Stimulated activated CD4-positive, alpha-beta T cell treated with anti-CD3 and anti-CD28 coated beads, Interleukin-2, amount 100 ng/mL, for 48 hours (primary cell): ENCODE results near the gene MEF2C.
"Not testable (repeated sequence)": the region's sequence is repeated elsewhere in the genome, so short reads cannot be mapped to it uniquely, and the experiment has no call there.

Experiments
- DNase-seq, 2 donors: peaks; one replicate each; pipeline ENCODE4 v3.0.0-alpha.2; 2020

The MEF2C gene

DNA sequence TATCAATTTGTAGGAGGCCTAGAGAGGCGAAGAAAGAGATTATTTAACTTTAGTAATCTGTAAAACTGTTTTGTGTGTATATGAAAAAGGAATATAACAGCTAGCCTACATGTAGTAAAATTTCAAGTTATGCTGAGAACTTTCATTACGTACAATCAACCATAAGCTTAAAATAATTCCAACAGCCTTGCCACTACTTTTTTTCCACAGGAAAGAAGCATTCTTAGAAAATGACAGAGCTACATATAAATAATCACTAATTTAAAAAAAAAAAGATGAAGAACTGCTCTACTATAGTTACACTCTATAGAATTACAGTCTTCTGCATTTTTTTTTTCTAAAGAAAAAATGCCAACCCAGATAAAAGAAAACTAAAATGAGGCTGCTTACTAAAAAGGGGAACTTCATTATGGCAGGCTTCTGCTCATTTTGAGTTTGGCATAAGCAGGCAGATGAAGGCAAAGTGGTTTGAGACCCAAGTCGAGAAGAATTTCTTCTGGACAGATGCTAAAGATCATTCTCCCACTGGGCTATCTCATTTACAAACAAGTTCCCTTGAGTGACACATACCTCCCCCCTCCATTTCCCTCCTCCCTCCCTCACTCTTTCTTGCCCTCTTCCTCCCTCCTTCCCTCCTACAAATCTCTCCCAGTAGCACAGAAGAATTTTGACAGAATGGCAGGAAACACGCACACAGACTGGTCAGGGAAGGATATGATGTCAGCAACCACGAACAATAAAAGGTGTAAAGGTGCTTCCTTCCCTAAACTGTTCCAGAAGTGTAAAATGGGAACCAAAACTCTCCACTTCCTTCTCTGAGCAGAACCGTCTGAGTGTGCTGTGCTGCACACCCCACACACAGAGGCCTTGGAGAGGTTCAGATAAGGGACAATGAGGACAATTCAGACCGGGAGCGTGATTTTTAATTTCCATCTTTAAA is 56.1 kb downstream of the MEF2C start:
- DNase-seq: no peak

DNA sequence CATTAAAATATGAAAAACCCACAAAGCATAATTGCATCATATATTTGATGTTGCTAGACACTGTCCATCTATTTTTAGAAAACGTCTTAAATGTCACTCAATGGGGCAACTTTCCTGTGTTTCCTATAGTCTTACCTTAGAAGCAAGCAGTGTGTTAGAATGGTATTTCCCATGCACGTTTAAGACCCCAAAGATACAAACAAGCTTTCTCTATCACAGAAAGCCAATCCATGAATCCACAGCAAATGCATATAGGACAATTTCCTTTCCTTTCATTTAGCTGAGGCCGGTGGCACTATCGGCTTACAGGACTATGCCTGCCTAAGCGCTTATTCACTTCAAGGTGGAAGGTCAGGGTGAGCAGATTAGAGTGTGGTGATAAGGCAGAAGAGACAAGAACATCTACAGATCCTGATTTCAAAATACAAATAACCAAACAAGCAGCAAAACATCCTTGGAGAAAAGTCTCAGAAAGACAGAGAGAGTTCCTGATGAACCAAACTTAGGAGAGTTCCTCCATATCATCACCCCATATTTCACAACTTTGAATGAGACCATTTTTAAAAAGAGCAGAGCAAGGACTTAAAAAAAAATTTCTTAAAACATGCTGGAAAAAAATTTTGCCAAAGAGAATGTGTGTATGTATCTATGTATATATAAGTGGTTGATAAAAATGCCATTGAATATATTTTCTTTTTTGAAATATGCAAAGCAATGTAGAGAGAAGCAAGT is 57.2 kb downstream of the MEF2C start:
- no peak for DNase-seq

DNA sequence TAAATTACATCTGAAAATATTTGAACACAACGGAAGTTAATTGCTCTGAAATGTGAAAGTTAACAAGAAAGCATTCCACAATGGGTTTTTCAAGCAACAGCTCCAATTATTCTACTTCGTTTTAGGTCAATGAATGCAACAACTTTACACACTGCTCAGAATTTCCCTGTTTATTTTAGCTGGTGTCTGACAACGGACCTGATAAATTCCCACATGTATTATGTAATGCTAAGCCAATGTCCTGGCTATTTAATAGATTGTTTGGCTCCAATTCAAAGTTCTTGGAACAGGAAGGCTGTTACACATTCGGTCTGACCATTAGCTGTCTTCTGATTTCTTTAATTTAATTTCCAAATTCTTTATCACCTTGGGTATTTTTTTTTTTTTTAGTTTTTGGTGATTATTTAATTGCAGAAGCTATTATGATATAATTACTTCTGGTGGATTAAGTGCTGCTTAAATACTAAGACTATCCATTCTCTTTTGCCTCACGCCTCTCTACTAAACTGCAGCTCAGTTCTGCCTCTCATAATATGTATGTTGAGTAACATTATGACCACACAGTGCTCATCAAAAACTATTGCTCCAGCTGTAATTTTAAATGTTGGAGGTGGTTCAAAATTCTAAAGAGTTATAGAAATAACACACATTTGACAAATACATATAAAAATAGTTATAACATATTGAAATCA is 57.9 kb downstream of the MEF2C start:
- no peak for DNase-seq

DNA sequence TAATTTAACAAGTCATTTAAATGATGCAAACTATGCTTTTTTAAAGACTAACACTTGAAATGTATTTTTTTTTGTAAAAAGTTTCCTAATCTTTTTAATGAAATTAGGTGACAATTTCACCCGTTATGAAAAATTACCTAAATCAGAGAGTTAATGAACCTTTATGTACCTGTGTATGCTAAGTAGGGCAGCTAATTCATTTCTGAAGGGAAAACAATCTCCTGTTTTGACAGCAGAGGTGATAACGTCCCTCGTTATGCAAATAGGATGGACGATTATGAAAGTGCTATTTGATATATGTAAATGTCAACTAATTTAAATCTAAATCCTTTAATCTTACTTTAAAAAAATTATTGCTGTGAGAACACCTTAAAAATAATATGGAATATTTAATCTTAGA is 58.8 kb downstream of the MEF2C start:
- no peak for DNase-seq

DNA sequence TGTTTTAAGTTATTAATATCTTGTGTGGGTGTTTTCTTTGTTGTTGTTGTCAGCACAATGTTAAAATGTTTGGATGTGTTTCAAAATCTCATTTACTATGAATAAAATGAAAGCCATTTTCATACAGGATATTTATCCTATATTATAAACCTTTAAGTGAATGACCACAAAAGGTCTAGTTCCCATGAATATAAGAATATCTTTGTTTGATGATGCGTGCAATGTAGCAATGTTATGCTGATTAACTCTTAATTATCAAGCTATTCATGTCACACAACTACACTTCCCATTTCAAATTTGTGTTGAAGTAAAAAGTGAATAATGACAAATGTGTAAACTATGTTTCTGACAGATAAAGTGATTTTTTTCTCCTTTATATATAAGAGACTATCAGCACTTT is 59.8 kb downstream of the MEF2C start:
- no peak for DNase-seq

DNA sequence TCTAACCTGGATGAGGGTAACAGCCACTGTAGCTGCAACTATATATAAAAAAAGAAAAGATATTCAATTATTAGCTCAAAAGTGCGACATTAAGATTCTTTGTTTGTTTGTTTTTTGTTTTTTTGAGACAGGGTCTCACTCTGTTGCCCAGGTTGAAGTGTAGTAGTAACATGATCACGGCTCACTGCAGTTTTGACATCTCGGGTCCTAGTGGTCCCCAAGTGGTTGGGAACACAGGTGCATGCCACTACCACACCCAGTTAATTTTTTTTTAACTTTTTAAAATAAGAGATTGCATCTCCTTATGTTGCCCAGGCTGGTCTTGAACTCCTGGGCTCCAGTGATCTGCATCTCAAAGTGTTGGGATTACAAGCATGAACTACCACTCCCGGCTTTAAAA is 61.8 kb downstream of the MEF2C start:
- no peak for DNase-seq

DNA sequence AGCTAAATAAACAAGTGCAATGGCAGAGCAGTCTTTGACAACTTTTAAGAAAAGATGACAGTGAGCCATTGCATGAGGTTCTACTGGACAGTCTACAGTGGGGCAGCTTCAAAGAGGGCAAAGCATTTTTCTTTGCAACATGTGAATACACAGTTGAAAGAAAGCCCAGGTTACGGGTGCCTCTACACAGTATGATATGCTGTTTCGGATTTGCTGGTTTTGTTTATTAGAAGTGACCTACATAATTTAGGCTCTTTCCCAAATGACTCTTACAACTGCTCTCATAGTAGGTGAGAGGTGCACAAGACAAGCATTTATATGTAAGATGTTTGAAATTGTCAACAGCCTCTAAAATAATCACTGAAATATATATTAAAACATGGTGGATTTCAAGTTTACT is 62.4 kb downstream of the MEF2C start:
- no peak for DNase-seq

DNA sequence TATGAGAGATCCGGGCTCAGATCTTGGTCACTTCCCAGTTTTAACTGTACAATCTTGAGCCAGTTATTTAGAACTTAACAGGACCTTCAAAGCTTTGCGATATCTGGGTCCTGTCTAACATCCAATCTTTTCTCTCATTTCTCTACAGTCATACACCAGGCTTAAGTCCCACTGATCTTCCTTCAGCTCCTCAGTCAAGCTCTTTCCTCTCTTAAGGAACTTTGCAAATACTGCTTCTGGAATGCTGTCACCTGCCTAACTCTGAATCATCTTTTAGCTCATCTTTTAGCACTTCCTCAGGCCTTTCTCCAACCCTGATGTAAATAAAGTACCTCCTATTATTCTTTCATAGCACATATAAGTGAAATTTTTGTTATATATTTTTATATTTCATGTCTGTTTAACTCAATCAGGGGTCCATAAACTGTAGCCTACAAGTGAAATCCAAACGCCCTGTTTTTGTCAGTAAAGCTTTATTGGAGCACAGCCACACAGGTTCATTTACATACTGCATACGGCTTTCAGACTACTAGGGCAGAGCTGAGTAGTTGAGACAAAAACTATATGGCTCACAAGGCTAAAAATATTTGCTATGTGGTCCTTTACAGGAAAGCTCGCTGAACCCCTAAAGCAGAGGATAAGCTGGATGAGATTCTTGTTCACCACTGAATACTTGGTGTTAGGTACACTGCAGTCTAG is 63.5 kb downstream of the MEF2C start:
- no peak for DNase-seq

DNA sequence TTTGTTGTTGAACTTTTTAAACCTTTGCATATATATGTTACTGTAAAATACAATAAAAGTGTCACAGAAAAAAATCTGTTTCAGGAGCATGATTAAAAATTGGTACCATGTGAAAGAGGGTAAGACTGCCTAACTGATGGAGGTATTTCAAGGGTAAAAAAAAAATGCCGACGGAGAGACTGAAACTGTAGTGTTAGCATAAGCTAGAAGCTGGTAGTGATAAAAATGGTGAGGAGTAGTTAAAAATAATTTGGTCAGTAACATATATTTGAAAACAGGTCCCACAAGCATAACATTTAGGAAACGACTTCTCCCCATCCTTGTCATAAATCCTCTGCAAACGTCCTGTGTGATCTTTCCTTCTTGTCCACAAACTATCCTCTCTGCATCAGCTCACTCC is 64.7 kb downstream of the MEF2C start:
- DNase-seq: no peak

DNA sequence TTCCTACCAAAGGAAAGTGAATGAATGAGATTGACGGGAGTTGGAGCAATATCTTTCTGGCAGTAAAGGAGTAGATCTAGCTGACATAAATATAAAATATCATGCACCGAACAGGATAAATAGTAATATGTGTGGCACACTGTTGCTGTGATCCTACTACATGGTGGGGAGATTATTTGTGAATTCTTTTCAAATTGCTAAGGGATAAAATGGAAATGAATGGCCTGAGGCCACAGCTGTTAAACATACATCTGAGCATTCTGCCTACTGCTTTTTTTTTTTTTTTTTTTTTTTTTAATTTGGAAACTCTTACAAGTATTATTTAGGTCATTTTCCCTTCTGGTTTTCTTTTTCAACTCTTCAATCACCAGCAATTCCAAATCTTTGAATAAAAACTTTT is 66.8 kb downstream of the MEF2C start:
- no peak for DNase-seq

DNA sequence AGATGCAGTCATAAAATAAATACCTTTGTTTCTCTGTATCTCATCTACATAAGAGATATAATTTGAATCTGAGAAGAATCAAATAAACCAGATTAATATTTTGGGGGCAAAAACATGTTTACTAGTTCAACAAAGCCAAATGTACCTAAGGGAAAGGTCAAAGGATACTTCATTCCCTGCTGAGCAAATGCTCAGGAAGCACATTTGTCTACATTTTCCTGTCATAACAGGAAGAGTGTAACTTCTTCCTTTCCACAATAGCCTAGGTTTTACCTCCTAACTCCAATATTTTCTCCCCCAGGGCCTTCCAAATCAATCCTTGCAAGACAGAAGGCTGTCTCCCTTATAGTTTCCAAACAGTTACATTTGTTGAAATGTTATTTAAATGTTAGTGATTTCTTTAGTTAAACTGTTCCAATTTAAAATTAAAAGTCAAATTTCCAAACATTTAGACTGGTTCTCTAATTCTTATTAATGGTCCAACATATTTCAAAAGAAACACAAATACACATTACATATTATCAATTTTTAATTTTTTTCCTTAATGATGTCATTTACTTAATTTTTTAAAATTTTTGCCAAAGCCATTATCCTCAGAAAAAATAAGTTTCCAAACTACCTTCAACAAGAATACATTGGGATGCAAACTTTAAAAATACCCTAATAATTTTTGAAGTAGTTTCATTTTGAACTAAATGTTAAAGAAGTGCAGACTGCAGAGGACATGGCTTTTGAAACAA is 67.8 kb downstream of the MEF2C start:
- no peak for DNase-seq

DNA sequence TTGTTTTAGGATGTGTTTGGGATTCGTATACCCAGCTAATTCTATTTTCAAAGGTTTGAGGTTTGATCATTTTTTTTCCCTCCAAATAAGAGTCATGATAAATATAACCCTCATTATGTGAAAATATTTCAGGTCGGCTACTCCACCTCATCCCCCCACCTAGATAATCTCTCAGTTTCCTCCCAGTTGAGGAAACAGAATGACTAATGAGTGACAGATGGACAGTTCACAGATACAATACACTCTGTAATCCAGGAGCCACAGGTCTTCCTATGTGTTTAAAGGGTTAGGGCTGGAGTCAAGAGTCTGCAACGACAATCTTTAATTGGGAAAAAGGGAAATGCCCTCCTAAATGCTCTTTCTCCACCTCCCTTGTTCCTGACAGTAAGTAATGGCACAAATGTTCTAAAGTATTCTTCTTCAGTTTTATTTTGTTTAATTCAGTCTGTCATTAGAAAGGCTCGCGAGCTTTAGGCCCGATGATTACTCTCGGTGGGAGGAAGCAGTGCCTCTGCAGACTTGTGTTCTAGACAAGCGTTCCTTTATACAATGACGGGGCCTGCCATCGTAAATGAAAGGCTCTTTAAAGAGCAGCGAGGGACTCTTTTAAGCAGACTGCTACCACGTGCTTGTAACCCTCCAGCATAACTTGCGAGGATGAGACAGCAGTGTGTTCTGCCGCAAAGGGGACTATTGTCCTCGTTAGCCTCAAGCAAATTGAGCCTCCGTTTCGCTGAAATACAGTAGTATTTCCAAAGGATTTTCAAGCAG is 69.0 kb downstream of the MEF2C start:
- DNase-seq: no peak

DNA sequence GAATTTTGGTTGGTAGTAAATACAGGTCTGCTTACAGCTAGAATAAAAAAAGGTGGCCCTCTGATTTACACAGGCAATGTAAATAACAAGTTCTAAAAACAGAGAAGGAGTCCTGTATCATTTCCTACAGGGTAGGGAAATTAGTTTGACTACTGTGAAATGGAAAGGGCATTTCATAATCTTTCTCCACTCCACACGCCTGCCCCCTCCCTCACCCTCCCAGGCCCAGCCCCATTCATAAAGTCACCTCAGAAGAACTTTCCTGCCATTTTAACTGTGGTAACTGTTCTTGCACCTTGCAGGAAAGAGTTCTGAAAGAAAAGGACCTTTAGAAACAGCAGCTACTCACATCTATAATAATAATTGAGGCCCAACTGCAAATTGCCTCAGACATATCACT is 69.7 kb downstream of the MEF2C start:
- no peak for DNase-seq

DNA sequence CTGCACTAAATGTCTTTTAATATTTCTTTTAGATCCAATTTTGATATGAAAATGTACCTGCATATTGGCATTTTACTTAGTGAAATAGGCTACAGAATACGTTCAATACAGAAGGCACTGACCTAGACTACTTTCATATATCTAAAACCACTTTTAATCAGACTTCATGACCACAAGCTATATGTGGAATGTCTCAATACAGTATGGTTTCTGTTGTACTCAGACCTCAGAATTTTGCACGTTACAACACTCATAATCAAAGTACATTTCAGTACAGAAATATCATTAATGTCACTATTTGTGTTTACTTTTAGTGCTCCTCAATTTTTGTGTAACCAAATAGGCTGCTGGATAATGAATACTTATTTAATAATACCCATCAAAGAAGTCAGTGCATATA is 74.8 kb downstream of the MEF2C start:
- no peak for DNase-seq

DNA sequence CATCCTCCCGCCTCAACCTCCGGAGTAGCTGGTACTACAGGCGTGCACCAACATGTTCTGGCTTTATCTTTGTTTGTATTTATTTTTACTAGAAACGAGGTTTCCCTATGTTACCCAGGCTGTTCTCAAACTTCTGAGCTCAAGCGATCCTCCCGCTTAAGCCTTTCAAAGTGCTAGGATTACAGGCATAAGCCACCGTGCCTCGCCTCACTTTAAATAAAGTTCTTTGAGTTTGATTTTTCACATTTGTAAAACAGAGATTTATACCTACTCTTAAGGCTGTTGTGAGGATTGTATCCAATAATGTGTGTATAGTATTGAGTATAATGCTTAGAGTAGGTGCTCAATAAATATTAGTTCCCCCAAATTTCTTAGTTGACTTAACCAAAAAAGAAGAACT is 75.7 kb downstream of the MEF2C start:
- no peak for DNase-seq

DNA sequence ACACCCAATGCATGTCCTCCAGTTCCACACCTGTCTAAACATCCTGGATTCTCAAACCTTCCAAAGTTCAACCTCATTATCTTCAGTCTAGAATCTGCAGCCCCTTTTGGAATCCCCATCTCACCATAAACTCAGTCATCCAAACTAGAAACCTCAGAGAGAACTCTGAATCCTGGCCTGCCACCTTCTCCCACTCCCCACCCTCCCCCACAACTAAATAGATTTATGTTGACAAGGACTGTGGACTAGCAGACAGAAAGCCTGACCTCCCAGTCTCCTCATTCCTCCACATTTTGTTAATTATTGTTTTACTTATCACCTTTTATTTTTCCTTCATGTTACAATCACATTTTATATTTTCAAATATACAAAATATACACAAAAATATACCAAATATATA is 76.6 kb downstream of the MEF2C start:
- DNase-seq: no peak

DNA sequence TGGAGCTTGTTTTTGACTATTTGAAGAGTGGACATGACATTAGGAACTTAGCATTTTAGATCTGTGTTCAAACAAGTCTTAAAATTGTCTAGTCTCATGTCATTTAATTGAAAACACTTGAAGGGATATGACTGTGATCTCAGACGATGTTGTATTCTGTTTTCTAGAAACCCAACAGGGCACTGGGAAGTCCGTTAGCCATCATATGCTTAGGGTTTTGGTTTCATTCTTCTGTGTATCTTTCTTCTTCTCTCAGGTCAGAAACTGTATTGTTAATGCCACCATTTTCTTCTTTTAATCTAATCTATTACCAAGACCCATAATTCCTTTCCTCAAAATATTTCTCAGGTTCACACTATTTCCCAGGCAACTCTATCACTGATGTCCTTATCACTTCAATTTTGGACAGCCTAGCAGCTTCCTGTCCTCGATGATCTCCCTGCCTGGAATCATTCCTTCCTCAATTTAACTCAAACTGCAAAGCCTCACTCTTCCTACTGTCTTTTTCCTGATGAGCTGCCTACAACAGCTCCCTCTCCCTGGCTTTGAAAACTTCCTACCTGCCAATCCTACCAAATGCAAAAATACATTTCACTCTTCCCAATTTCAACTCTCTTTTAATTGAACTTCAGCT is 77.7 kb downstream of the MEF2C start:
- DNase-seq: no peak

DNA sequence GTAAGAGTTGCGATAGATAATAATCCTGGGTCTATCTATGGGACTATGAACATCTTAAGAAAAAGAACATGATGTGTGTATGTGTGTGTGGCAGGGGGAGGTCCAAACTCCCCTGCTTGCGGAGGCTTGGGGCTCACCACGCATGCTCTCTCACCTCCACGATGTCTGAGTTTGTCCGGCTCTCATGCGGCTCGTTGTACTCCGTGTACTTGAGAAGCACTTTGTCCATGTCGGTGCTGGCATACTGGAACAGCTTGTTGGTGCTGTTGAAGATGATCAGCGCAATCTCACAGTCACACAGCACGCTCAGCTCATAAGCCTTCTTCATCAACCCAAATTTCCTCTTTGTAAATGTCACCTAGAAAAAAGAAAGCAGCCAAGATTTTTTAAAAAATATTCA is 78.5 kb downstream of the MEF2C start:
- no peak for DNase-seq

DNA sequence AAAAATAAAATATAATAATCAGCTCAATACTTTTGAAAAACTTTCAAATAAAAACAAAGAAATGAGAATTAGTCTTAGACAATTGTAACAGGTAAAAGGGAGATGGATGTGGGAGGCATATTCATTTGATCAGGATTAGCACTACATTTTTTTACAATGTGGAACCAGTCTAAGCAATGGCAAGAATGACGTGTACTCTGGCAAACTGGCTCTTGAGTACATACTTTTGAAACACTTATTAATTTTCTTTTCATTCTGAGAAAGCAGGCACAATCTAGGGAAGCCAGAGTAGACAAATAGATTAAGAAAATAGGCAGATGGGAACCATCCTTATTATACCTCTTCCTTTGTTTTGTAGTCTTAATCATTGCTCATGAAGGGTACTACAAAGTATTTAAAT is 79.7 kb downstream of the MEF2C start:
- no peak for DNase-seq

DNA sequence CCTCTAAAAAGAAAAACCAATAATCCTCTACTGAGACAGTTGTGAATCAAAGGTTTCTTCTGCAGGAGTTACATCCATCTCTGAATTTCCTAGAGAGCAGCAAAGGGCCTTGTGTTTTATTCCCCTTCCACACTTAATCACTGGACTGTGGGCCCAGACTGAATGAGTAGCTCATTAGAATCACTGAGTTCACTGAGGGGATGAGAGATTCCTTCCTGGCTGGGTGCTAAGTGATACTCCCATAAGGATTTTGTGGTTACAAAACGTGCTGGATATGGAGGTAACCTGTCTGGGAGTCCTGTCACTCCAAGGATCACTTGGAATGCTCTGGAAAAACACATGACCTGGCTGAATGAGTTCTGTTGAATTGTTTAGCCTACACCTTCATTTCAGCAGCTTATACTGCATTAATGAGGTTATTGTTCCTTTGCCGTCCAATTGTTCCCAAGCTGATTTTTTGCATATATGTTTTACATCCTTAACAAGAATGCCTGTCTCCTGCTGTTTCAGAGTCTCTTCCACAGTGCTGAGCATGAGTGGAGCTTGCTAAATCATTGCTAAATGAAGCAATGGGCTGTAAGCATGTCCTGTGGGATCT is 82.9 kb downstream of the MEF2C start:
- DNase-seq: no peak

DNA sequence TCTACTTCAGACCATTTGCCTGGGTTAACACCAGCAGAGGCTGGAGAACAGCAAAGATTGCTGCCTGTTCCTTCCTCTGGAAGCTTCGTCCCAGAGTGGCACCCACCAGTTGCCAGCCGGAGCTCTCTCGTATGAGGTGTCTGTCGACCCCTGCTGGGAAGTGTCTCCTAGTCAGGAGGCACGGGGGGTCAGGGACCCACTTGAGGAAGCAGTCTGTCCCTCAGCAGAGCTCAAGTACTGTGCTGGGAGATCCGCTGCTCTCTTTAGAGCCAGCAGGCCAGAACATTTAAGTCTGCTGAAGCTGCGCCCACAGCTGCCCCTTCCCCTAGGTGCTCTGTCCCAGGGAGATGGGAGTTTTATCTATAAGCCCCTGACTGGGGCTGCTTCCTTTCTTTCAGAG is 84.1 kb downstream of the MEF2C start:
- DNase-seq: not testable (repeated sequence)
